VCaP (cell line): ENCODE measurements around the gene ZC3H18.

Experiments used
- H3K27ac ChIP-seq: fragments of 450-650 bp; 2 replicates; pipeline ENCODE4 v1.5.1; 2017
- CTCF ChIP-seq: fragments of 450-650 bp; conservative IDR thresholded peaks from 2 replicates; pipeline ENCODE4 v1.5.1; 2017; ENCODE audit warnings: mild to moderate bottlenecking, moderate library complexity

ZC3H18 gene

GRCh38 chr16:88525663-88525990 lies 44.6 kb upstream of the ZC3H18 start:
- H3K27ac ChIP-seq, result no peak overlapping the region
- TF ChIP-seq CTCF, result no peak

- H3K27ac ChIP-seq, result no peak overlapping the region
- no peak for TF ChIP-seq CTCF
Observed at GRCh38 chr16:88526008-88526905, 43.9 kb upstream of the ZC3H18 start.

- no peak overlapping the region for H3K27ac ChIP-seq
- no peak for TF ChIP-seq CTCF
Observed at GRCh38 chr16:88526906-88527185, 43.4 kb upstream of the ZC3H18 start.

- TF ChIP-seq CTCF, result peak; percentile 57
- no peak overlapping the region for H3K27ac ChIP-seq
Observed at GRCh38 chr16:88527186-88527936, 42.8 kb upstream of the ZC3H18 start.

GRCh38 chr16:88527937-88528743 lies 42.1 kb upstream of the ZC3H18 start:
- no peak for TF ChIP-seq CTCF
- no peak overlapping the region for H3K27ac ChIP-seq

GRCh38 chr16:88528902-88529318 lies 41.3 kb upstream of the ZC3H18 start:
- H3K27ac ChIP-seq, result no peak overlapping the region
- TF ChIP-seq CTCF, result no peak

GRCh38 chr16:88529596-88529995 lies 40.6 kb upstream of the ZC3H18 start:
- H3K27ac ChIP-seq, result no peak overlapping the region
- no peak for TF ChIP-seq CTCF
